ENCODE measurements around the gene CDK3.
"Not testable (repeated sequence)": the region's sequence is repeated elsewhere in the genome, so short reads cannot be mapped to it uniquely, and the experiment has no call there.

Gene CDK3

DNA sequence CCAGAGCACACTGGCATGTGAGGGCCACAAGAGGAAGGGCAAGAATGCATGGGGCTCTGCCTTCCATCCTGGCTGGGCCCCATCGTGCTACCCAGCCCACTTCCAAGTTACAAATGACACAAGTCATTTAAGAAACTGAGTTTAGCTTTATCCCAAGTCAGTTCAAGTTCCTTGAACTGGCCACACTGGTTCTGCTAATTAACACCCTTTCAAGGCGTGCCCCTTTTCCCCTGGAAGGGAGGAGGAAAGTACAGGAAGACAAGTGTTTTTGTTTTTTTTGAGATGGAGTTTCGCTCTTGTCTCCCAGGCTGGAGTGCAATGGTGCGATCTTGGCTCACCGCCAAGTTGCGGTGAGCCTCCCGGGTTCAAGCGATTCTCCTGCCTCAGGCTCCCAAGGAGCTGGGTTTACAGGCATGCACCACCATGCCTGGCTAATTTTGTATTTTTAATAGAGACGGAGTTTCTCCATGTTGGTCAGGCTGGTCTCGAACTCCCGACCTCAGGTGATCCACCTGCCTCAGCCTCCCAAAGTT lies 43.9 kb downstream of the CDK3 start:
- DNase-seq = not testable (repeated sequence)

DNA sequence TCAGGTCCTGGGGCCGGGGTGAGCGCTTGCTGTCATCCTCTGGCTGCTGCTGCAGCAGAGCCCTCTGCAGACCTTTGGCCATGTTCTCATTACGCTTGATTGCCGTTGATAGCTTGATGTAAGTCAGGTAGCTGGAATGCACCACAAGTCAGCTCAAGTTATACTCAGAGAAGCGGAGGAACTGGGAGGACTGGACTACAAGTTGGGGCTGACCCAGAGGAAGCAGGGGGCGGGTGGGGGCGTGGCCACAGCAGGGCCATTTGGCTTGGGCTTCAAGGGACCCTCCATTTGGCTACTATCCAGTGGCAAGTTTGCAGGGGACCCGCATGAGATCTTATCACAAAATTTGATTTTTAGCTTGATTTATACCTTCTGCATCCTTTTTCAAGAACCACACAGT lies 45.4 kb downstream of the CDK3 start:
- no peak for DNase-seq

DNA sequence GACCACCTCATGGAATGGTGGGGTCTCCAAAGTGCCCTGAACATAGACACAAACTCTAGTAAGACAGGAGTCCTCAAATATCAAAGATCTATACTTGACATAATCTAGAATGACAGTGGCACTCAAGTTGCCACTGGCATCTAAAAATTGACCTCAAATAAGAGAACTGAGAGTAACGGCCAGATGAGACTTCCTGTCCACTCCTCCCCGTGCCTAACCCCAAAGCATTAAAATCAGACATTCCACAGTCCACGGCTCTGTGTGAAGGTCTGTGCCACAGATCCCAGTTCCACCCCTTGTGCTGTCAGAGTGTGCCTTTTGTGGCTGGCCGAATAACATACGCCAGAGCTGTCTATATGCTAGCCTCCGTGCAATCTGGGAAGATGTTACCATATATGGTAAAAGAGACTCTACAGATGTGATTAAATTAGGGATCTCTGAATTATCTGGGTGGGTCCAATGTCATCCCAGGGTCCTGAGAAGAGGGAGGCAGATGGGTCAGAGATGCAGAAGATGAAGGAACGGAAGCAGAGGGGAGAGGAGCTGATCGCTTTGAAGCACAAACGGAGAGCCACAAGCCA lies 47.5 kb downstream of the CDK3 start:
- no peak for DNase-seq

DNA sequence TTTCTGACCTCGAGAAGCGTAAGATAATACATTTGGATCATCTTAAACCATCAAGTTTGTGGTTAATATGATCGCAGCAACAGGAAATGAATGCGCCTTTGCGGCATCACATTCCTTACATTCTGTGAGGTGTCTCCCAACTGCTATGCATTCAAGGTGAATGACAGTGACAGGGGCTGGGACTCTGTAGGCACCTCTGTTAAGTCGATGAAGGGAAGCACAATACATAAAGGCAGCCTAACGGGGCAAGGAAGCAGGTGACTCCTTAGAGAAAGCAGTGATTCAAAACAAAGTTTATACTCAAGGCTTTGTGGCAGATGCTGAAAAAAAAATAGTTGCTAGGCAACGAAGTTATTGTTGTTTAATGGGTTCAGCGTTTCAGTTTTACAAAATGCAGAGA lies 48.1 kb downstream of the CDK3 start:
- no peak for DNase-seq

DNA sequence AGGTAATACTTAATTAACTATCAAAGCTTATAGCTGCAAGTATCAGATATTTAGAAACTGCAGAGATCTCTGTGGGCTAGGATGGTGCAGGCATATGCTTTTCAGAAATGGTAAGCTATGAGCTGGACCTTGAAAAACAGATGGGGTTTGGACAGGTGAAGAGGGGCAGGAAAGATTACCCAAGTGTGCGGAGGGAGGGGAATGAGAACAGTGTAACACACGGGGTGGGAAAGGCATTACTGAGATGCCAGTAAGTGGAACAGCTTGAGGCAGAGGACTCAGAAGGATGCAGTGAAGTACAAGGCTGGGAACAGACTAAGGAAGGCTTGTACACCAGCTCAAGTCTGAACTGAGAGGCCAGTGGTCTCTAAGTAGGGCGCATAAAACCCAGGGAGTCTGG lies 48.6 kb downstream of the CDK3 start:
- DNase-seq = no peak

DNA sequence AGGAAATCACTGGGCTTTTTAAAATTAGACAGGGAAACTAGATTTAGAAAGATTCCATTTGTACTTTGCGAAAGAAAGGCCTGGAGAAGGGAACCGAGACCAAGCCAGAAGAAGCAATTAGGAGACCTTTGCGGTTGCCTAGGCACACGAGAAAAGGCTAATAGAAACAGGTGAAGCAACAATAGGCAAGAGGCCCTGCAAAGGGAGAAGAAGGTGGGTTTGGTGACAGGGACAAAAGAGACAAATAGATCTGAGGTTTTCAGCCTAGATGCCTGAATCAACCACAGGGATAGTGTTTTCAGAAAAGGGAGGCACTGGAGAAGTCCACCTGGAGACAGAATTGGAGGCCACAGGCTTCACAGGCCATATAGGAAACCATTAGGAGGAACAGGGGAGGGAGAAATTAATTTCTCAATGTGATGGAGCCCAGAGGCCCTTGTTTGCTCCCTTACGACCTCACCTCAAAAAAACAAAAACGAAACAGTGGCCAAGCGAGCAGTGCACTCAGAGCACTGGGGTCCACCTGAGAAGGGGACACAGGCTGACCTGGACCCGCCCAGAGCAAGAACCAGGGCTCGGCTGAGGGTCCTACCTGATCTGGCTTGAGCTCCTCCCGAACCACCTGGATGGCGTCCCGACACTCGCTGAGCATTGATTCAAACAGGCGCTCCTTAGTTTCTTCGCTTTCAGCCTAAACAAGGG lies 49.3 kb downstream of the CDK3 start:
- DNase-seq = no peak

DNA sequence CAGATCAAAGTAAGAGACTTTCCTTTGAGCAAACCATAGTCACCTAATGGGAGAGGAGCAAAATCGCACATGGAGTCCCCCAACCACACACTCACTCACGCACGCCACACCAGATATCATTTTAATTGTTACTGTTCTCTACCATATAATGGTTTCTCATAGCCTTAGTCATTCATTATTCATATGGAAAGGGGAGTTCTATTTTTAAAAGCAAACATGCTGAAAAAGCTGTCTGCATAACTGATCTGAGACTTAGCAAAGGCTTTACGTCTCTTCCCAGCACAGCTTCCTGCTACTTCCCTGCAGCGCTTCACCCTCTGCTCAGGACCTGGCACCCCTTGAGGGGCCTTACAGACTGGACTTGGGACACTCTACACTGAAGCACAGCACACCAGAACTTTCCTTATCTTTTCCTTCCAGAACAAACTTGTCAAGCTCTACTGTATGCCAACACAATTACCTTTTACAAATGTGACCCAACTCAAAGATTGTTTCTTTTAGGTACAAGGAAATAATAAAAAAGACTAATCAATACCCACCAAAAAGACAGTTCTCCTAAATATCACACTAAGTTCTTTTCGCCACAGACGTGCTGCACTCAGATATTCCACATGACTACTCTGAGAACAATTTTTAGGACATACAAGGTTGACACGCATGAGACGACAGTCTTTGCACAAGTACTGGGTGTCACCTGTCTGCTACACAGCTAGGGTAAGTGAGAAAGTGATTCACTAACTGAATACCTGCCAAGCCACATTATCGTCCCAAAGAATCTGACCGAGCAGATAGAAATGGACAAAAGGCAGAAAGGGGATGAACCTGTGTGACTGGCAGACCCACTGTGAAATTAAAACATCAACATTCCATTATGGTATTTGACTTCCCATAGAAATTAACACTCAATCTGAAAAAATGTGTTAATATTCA lies 50.1 kb downstream of the CDK3 start:
- no peak for DNase-seq

DNA sequence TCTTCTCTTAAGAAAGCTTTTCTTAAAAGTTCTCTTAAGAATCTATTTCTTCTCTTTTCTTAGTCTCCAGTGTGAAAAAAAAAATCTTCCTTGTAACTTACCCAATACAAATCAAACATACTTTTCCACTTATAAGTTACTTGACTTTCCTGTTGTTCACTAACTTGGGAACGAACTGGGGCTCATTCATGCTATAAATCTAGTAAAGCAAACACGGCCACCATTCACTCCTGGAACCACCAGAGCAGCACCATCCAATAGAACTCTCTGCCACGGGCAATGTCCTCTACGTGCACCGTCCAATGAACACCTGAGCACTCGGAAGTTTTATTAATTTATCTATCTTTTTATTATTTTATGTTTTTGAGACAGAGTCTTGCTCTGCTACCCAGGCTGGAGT lies 50.9 kb downstream of the CDK3 start:
- DNase-seq = no peak

DNA sequence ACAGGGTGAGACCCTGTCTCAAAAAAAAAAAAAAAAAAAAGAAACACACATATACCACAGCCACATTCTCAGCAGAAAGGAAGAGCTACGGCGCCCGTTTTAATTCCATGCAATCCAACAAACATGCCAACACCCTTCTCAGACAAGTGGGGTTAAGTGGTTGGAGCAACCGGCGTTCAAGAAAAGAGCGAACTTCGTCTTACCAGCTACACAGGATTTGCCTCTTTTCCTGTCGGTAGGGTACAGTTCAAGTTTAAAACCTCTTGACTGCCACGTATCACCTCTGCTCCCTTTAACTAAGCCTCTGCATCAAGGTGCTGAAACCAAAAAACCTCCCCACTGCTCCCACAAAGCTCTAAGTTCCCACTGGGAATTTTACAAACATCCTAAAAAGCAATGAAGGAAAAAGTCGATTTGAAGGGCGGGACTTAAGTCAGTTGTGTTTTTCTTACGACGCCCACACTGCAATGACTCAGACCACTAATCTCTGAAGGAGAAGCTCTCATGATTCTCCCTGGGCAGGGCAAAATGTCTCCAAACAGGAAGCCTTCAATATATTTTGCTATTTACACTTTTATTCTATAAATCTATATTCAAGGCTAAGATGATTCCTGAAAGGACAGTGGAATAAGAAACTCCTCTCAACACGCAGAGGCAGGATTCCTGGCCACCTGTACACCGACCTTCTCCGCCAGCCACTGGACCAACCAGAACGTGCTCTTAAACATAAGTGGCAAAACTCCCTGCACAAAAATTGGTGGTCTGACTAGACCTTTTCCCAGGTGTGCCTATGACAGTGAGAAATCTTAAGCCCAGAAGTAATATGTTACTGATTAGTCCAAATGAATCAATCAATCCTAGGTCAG lies 52.8 kb downstream of the CDK3 start:
- no peak for DNase-seq

DNA sequence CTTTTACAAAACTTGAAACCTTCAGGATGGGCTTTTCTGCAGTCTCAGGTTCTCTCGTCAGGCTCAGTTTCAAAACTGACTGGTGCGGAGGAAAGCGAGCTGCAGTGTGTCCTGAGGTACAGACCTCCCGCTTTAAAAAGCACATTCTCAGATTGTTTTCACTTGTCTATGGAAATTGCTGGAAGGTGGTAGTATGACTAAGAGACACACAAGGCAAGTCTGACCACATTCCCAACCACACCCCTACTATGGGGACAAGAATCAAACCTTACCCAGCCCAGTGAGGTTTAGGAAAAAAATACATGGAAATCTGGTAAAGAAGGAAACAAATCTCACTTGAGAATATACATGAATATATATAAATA lies 53.4 kb downstream of the CDK3 start:
- no peak for DNase-seq
